CD14-positive monocyte (primary cell): ENCODE data around the gene INPP4B. TPM values are rescaled to one million over a fixed set of nuclear protein-coding genes. Genes with fewer than 3 reads are reported as not detected.

Experiments used
- DNase-seq, 3 donors: peaks; one replicate each; pipeline ENCODE4 v3.0.0-alpha.2; 2011 to 2022
- H2AFZ ChIP-seq: 2 replicates; pipeline ENCODE4 v1.6.0; 2012; ENCODE audit warnings: mild to moderate bottlenecking, low read depth, low read length, inconsistent platforms; ENCODE audit not compliant: insufficient read depth, poor library complexity, severe bottlenecking
- H3K27ac ChIP-seq, 2 donors: 1 replicate in 1 of 2; 2 replicates in 1 of 2; pipeline ENCODE4 v1.5.1; 2012 to 2013; ENCODE audit warnings: low read length in 2 of 2, control low read depth in 1 of 2, inconsistent platforms in 1 of 2, low read depth in 1 of 2, mild to moderate bottlenecking in 1 of 2
- H3K27me3 ChIP-seq, 2 donors: one replicate each; pipeline versions ENCODE4 v1.6.0 to v1.6.1; 2011 to 2013; ENCODE audit warnings: low read length in 2 of 2; ENCODE audit not compliant: control insufficient read depth in 2 of 2, insufficient read depth in 2 of 2
- H3K36me3 ChIP-seq, 2 donors: replicated peaks in 1 of 2; 1 replicate in 1 of 2; 2 replicates in 1 of 2; pipeline versions ENCODE4 v1.5.1 to v1.6.1; 2012 to 2013; ENCODE audit warnings: low read length in 2 of 2, control low read depth in 1 of 2, inconsistent platforms in 1 of 2, mild to moderate bottlenecking in 1 of 2; ENCODE audit not compliant: insufficient read depth in 2 of 2, control insufficient read depth in 1 of 2
- H3K4me1 ChIP-seq, 2 donors: 1 replicate in 1 of 2; 2 replicates in 1 of 2; pipeline versions ENCODE4 v1.5.1 to v1.6.1; 2012 to 2013; ENCODE audit warnings: low read length in 2 of 2, control low read depth in 1 of 2, inconsistent platforms in 1 of 2, mild to moderate bottlenecking in 1 of 2, moderate library complexity in 1 of 2; ENCODE audit not compliant: insufficient read depth in 2 of 2, control insufficient read depth in 1 of 2
- H3K4me2 ChIP-seq: replicated peaks from 2 replicates; pipeline ENCODE3; 2012; ENCODE audit warnings: low read length, moderate library complexity, mild to moderate bottlenecking; ENCODE audit not compliant: poor library complexity, severe bottlenecking; ENCODE audit errors: extremely low read depth
- H3K4me3 ChIP-seq, 3 experiments: fragments of 200-600 bp in 1 of 3; sonication (generic) in 1 of 3; replicated peaks in 1 of 3; 1 replicate in 2 of 3; 2 replicates in 1 of 3; pipeline ENCODE4 v1.5.1; 2011 to 2013; ENCODE audit warnings: low read length in 3 of 3, mild to moderate bottlenecking in 3 of 3, control low read depth in 2 of 3, low read depth in 2 of 3, inconsistent platforms in 1 of 3, moderate library complexity in 1 of 3
- H3K79me2 ChIP-seq: 2 replicates; pipeline ENCODE4 v1.6.0; 2012; ENCODE audit warnings: mild to moderate bottlenecking, control low read depth, inconsistent platforms, low read length, moderate library complexity; ENCODE audit not compliant: insufficient read depth
- H3K9ac ChIP-seq: 2 replicates; pipeline ENCODE4 v1.6.0; 2017; ENCODE audit warnings: low read length, mild to moderate bottlenecking; ENCODE audit not compliant: insufficient read depth, poor library complexity, severe bottlenecking
- H3K9me3 ChIP-seq, 2 donors: replicated peaks in 1 of 2; 1 replicate in 1 of 2; 2 replicates in 1 of 2; pipeline versions ENCODE4 v1.5.1 to v1.6.1; 2012 to 2013; ENCODE audit warnings: low read length in 2 of 2, control low read depth in 1 of 2; ENCODE audit not compliant: control insufficient read depth in 1 of 2, insufficient read depth in 1 of 2
- H4K20me1 ChIP-seq: 2 replicates; pipeline ENCODE4 v1.6.0; 2012; ENCODE audit warnings: mild to moderate bottlenecking, low read length, control low read depth, moderate library complexity; ENCODE audit not compliant: insufficient read depth
- H3K27ac Mint-ChIP-seq, 7 donors: one replicate each; pipeline ENCODE4 v1.8.0; 2020; ENCODE audit warnings: mild to moderate bottlenecking in 7 of 7, mixed read lengths in 7 of 7, moderate library complexity in 6 of 7, inconsistent platforms in 2 of 7
- H3K27me3 Mint-ChIP-seq, 3 donors: one replicate each; pipeline ENCODE4 v1.8.0; 2021 to 2022; ENCODE audit warnings: low read depth in 3 of 3, mild to moderate bottlenecking in 3 of 3, mixed read lengths in 3 of 3, moderate library complexity in 3 of 3, inconsistent platforms in 1 of 3
- H3K36me3 Mint-ChIP-seq, 2 donors: one replicate each; pipeline ENCODE4 v1.8.0; 2020; ENCODE audit warnings: mixed read lengths in 2 of 2, inconsistent platforms in 1 of 2, mild to moderate bottlenecking in 1 of 2
- H3K4me1 Mint-ChIP-seq: one replicate; pipeline ENCODE4 v1.8.0; 2020; ENCODE audit warnings: mild to moderate bottlenecking, mixed read lengths
- H3K4me3 Mint-ChIP-seq, 2 donors: one replicate each; pipeline ENCODE4 v1.8.0; 2020; ENCODE audit warnings: mild to moderate bottlenecking in 2 of 2, mixed read lengths in 2 of 2, moderate library complexity in 1 of 2
- H3K9me3 Mint-ChIP-seq, 7 donors: one replicate each; pipeline ENCODE4 v1.8.0; 2020 to 2022; ENCODE audit warnings: mixed read lengths in 7 of 7, mild to moderate bottlenecking in 6 of 7, moderate library complexity in 6 of 7, inconsistent platforms in 2 of 7
- CTCF ChIP-seq: fragments of 200-600 bp; IDR thresholded peaks from one replicate; pipeline ENCODE4 v1.8.0; 2022; ENCODE audit warnings: antibody characterized with exemption, mild to moderate bottlenecking
- WGBS: methylation state at CpG from one replicate; pipeline ENCODE4 v1.1.5; 2013; ENCODE audit warnings: missing lambda C conversion rate; ENCODE audit not compliant: insufficient coverage; 5-methylcytosine and 5-hydroxymethylcytosine counted together
- intact Hi-C, 2 donors: fragments of 100-400 bp; cut with micrococcal nuclease; formaldehyde crosslinking; loops; one replicate each; pipeline versions ENCODE4 v1.15.0 to v1.15.1; 2023
- polyA plus RNA-seq, 3 donors: library from polyadenylated mRNA; depleted of rRNA in 1 of 3; unstranded in 2 of 3; stranded (reverse) in 1 of 3; fragments of 300-500 nt in 2 of 3; fragments of >200 nt in 1 of 3; fragmentation: Illumina TruSeq in 2 of 3; gene quantifications; 1 replicate in 2 of 3; 2 replicates in 1 of 3; pipeline ENCODE4 v1.2.3, GENCODE V29; 2012 to 2021

INPP4B gene
- polyA plus RNA-seq, 3 donors: 0.13 to 0.38 (median 0.22) TPM

DNA sequence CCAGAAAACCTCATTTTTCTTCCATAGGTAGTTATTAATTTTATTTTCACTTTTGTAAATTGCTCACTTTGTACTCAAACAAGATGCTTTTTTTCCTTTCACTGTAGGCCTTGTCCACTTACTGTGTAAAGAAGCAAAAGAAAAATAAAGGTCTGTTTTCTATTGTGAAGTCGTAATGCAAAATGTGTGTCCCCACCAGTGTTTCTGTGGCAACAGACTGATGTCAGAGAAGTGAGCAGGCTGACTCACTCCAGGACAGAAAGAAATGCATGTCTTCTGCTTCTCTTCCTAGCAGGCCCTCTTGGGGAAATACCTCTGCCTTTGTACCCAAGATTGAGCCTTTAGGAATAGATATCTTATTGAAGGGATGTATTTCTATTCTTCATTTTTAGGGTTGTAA is 30.3 kb downstream of the INPP4B start:
- Histone ChIP-seq H3K27me3 (no peaks in the 10 kb centered on the region), H3K36me3 (no peaks in the 10 kb centered on the region), H3K4me2 (no peak overlapping the region), H3K4me3 (no peak overlapping the region), H3K9ac (no peak overlapping the region), H4K20me1 (no peaks in the 10 kb centered on the region), H3K27ac (no peak overlapping the region), H3K4me1 (peaks cover 0 to 4% of the 10 kb centered on the region in 2 donors), H3K9me3 (peaks cover 5 to 7% of the 10 kb centered on the region in 2 donors), H2AFZ (no peak overlapping the region), H3K79me2 (no peaks in the 10 kb centered on the region)
- Mint-ChIP-seq H3K9me3 (peaks cover 0 to 15% (median 5%) of the 10 kb centered on the region in 7 donors), H3K27me3 (no peaks in the 10 kb centered on the region), H3K36me3 (no peaks in the 10 kb centered on the region), H3K4me3 (no peak overlapping the region), H3K4me1 (peaks cover 13% of the 10 kb centered on the region), H3K27ac (no peak overlapping the region)
- peak in 1 of 3 donors; percentile 6 for DNase-seq
- no peak for TF ChIP-seq CTCF
- 10% methylated on average over 1 of the region's 1 CpG for WGBS
- intact Hi-C loops: no loop called here

- Histone ChIP-seq H3K27me3 (no peaks in the 10 kb centered on the region), H3K4me2 (no peak overlapping the region), H4K20me1 (no peaks in the 10 kb centered on the region), H3K27ac (no peak overlapping the region), H3K9me3 (no peaks in the 10 kb centered on the region), H2AFZ (no peak overlapping the region), H3K4me3 (no peak overlapping the region), H3K79me2 (no peaks in the 10 kb centered on the region), H3K9ac (no peak overlapping the region), H3K36me3 (no peaks in the 10 kb centered on the region), H3K4me1 (peaks cover 0 to 4% of the 10 kb centered on the region in 2 donors)
- H3K4me3 Mint-ChIP-seq: no peak overlapping the region
- H3K4me1 Mint-ChIP-seq: peaks cover 12% of the 10 kb centered on the region
- H3K36me3 Mint-ChIP-seq: no peaks in the 10 kb centered on the region
- WGBS: no CpG with 5 or more reads among the region's 2 CpGs
- intact Hi-C loops: no loop called here
- no peak for DNase-seq
- H3K27me3 Mint-ChIP-seq: no peaks in the 10 kb centered on the region
- H3K9me3 Mint-ChIP-seq: no peaks in the 10 kb centered on the region
- no peak overlapping the region for H3K27ac Mint-ChIP-seq
- no peak for TF ChIP-seq CTCF
Observed at GRCh38 chr4:142813388-142813787, 32.7 kb downstream of the INPP4B start.
